HepG2 (cell line): ENCODE measurements around the gene PRKAR1A. TPM values are rescaled to one million over a fixed set of nuclear protein-coding genes. Genes with fewer than 3 reads are reported as not detected.
A peak's percentile ranks its signal among the peaks of the same experiment; 100 is the strongest.

ENCODE experiments used
- ATF7-NPFF ChIP-seq: sonication (generic); formaldehyde crosslinking; IDR thresholded peaks from 2 replicates; pipeline ENCODE4 v1.8.1; 2023; ENCODE audit warnings: mild to moderate bottlenecking, low read depth, missing genetic modification reagents, moderate library complexity
- CEBPZ ChIP-seq: IDR thresholded peaks from 2 replicates; pipeline ENCODE4 v1.6.1; 2012; ENCODE audit warnings: low read length, improper control_type of control experiment
- GLI4 ChIP-seq: sonication (generic); formaldehyde crosslinking; IDR thresholded peaks from 2 replicates; pipeline ENCODE4 v1.5.1; 2020; ENCODE audit warnings: missing genetic modification reagents, mild to moderate bottlenecking, moderate library complexity, borderline replicate concordance
- IRX3 ChIP-seq: sonication (generic); formaldehyde crosslinking; IDR thresholded peaks from 2 replicates; pipeline ENCODE4 v1.8.1; 2023; ENCODE audit warnings: mild to moderate bottlenecking, low read depth, missing genetic modification reagents, borderline replicate concordance
- KDM6A ChIP-seq: IDR thresholded peaks from 2 replicates; pipeline ENCODE4 v1.6.1; 2016; ENCODE audit warnings: low read depth
- NFAT5 ChIP-seq: sonication (generic); formaldehyde crosslinking; IDR thresholded peaks from 2 replicates; pipeline ENCODE4 v1.4.0; 2020; ENCODE audit warnings: missing genetic modification reagents
- NFE2 ChIP-seq: sonication (generic); formaldehyde crosslinking; IDR thresholded peaks from 2 replicates; pipeline ENCODE4 v1.4.0; 2020; ENCODE audit warnings: missing genetic modification reagents
- SAP130 ChIP-seq: IDR thresholded peaks from 2 replicates; pipeline ENCODE4 v1.6.1; 2016; ENCODE audit warnings: low read depth
- SKIL ChIP-seq: sonication (generic); formaldehyde crosslinking; IDR thresholded peaks from 2 replicates; pipeline ENCODE4 v1.8.0; 2022; ENCODE audit warnings: missing genetic modification reagents, mild to moderate bottlenecking, moderate library complexity, borderline replicate concordance
- SNAPC4 ChIP-seq: sonication (generic); formaldehyde crosslinking; IDR thresholded peaks from 2 replicates; pipeline ENCODE4 v1.4.0; 2020; ENCODE audit warnings: mild to moderate bottlenecking, missing genetic modification reagents
- TBX3 ChIP-seq: fragments of 450-650 bp; IDR thresholded peaks from 2 replicates; pipeline ENCODE4 v1.6.1; 2017; ENCODE audit warnings: antibody characterized with exemption, mild to moderate bottlenecking, inconsistent platforms, borderline replicate concordance
- ZNF672 ChIP-seq: sonication (generic); formaldehyde crosslinking; IDR thresholded peaks from 2 replicates; pipeline ENCODE4 v1.8.1; 2022; ENCODE audit warnings: missing genetic modification reagents
- polyA plus RNA-seq, 8 experiments: library from polyadenylated mRNA; depleted of rRNA in 3 of 8; stranded (reverse) in 7 of 8; unstranded in 1 of 8; fragments of >200 nt; fragmentation: Illumina TruSeq in 4 of 8; extraction: Trizol in 4 of 8; gene quantifications; 2 replicates each; pipeline versions ENCODE4 v1.2.1 to v1.2.3, GENCODE V29; 2011 to 2016; ENCODE audit warnings: low read depth in 4 of 8, missing spikeins in 1 of 8, mixed read lengths in 1 of 8; ENCODE audit not compliant: insufficient read depth in 1 of 8
- total RNA-seq, 5 experiments: library from RNA; depleted of rRNA; stranded (reverse); fragments of >200 nt; fragmentation: Illumina TruSeq; extraction: Trizol; gene quantifications; 2 replicates each; pipeline ENCODE4 v1.2.3, GENCODE V29; 2016; ENCODE audit warnings: low read depth in 1 of 5

Gene PRKAR1A
- total and polyA plus RNA-seq, 2 of the 13 experiments (the other 11 are each of a cell fraction or from before 2014, with no cell fraction given) = 265 to 266 TPM

- TF ChIP-seq CEBPZ (no peak), GLI4 (CRISPR knock-in tag) (no peak), SKIL (no peak), SNAPC4 (CRISPR knock-in tag) (peak; percentile 77; the same call in 1 of the 2 replicates), ATF7-NPFF (CRISPR knock-in tag) (peak; percentile 86), KDM6A (no peak), IRX3 (CRISPR knock-in tag) (peak; percentile 76; the same call in 1 of the 2 replicates), ZNF672 (CRISPR knock-in tag) (no peak), NFE2 (no peak), SAP130 (CRISPR knock-in tag) (peak; percentile 77), TBX3 (no peak), NFAT5 (CRISPR knock-in tag) (no peak; the same call in 1 of the 2 replicates)
Measured at GRCh38 chr17:68600067-68600930, 88.1 kb downstream of the PRKAR1A start (continued).
